HUDEP-2 (cell line): ENCODE data around the gene ACTN3.
"Not testable (repeated sequence)": the region's sequence is repeated elsewhere in the genome, so short reads cannot be mapped to it uniquely, and the experiment has no call there.

Source experiments
- DNase-seq, 76 experiments: peaks; one replicate each; lab custom pipeline; 2025; ENCODE audit not compliant: unreplicated experiment in 76 of 76; lab: John Stamatoyannopoulos, UW

ACTN3 gene

DNA sequence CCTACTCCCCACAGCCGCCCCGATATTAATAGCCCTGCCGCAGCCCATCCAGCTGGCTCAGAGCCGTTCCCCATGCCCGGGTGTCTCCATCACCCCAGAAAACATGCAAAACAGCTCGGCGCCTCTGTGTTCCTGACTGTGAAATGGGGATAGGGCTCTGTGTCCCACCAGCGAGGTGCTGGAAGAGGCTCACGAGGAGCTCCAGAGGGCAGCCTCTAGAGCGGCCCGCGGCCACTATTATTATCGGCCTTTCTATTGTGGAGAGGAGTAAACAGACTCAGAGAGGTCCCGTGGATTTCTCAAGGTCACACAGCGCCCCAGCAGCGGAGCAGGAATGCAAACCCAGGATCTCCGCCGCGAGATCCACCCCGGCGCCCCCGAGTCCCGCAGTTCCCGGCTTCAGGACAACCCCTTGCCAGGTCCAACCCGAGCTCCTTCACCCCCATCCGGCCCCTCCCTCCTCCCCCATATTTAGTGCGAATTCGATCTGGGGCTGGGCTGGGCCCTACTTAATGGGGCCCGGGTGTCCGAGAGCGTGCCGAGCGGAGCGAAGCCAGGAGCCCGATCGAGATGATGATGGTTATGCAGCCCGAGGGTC lies at the start of gene ACTN3:
ACTN3 (plus strand) TSS at position 536 of the 598 bp plus-strand sequence; CDS start at position 571, 35 bp downstream.
- DNase-seq, result peak in 1 of 76 experiments; percentile 77

DNA sequence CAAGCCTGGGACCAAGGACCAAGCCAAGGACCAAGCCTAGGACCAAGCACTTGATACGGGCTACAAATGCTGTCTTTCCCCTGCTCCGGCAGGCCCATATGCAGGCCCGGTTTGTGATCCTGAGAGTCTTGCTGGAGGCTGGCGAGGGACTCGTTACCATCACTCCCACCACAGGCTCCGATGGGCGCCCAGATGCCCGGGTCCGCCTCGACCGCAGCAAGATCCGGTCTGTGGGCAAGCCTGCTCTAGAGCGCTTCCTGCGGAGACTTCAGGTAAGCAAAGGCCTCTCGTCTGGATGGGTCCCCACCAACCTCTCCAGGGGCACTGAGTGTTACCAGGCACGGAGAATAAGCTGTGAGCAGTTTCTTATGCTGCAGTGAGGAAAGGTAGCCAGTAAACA lies 49.5 kb upstream of the ACTN3 start:
- no peak for DNase-seq

DNA sequence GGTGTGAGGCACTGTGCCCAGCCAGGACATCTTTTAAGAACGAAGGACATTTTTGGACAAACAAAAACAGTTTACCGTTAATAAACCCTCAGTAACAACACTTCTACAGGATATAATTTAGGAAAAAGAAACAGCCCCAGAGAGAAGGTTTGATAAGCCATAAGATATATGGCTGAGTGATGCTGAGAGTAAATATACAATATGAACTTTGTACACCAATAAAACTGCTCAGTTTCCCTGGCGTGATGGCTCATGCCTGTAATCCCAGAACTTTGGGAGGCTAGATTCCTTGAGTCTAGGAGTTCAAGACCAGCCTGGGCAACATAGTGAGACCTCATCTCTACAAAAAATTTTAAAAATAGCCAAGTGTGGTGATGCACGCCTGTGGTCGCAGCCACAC lies 48.2 kb upstream of the ACTN3 start:
- no peak for DNase-seq

DNA sequence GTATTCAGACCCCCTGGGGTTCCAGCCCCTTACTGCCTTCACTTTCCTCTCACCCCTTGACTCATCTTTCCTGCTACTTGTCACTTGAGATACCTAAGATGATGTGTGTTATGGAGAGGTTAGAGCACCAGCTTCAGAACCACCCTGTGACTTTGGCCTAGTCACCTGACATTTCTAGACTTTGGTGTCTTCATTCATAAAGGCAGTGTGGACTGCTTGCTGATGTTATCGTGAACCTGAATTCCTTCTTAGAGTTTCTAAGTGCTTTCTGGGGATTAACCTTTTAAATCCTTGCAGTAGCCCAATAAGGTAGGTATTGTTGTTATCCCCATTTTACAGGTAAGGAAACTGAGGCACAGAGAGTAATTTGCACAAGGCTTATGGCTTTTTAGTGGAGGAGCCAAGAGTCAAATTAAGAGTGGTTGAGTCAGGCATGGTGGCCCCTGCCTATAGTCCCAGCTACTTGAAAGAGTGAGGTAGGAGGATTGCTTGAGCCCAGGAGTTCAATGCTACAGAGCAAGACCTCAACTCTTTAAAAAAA lies 41.4 kb upstream of the ACTN3 start:
- no peak for DNase-seq

DNA sequence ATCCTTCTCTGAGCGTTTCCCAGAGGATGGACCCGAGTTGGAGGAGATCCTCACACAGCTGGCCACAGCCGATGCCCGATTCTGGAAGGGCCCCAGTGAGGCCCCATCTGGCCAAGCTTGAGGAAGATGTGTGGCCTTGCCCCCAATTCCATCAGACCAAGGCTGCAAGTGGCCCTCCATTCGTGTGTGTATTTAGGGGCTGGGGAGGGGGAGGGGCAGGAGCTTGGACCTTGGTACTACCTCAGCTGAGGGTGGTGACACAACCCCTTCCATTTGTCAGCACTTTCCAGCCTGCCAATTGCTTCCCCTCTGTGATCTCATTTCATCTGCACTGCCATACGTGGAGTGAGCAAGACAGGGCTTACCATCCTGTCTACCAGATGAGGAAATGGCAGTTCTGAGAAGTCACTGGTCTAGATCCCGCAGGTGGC lies 37.6 kb upstream of the ACTN3 start:
- DNase-seq, result no peak

DNA sequence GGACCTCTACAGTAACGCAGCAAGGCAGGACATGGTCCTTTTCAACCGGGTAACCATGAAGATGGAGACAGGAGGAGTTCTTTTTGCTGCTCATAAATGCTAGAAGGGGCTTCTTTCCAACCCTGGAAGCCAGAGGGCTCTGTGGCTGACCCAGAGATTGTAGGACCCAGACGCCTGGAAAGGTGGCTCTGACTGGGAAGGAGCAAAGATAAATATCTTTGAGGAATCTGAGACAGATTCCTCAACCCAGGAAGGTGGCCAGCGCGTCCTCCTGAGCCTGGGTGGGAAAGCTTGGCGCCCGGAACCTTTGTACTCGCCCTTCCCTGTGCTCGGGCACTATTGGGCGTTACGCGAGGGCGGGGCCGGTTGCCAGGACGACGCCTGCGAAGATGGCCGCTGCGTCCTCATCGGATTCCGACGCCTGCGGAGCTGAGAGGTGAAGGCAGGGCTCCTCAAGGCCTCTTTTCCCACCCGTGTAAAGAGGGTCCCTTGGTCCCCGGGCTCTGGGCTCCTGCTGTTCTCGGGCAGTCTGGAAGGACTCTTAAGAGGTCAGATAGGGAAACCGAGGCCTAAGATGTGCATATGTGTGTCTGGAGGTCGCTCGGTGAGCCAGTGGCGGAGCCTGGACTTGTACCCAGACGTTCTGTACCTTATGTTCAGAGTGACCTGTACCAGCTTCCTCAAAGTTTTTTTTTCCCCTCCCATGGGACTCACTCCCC lies 36.3 kb upstream of the ACTN3 start, which contains the start of gene BBS1:
BBS1 (plus strand) TSS at position 365 of the 719 bp plus-strand sequence; CDS start at position 390, 25 bp downstream.
- peak in 72 of 76 experiments; percentile 5 to 82 (median 61) for DNase-seq

DNA sequence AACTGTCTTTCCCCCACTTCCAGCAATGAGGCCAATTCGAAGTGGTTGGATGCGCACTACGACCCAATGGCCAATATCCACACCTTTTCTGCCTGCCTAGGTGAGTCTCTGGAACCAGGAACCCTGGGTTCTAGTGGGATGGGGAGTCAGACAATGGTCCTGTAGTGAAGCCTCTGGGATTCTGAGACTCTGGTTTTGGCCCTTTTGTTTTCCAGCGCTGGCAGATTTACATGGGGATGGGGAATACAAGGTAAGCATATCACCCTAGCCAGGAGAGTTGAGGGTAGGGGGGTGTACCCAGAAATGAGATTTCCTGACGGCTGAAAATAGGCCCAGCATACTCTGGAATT lies 35.7 kb upstream of the ACTN3 start:
- no peak for DNase-seq

DNA sequence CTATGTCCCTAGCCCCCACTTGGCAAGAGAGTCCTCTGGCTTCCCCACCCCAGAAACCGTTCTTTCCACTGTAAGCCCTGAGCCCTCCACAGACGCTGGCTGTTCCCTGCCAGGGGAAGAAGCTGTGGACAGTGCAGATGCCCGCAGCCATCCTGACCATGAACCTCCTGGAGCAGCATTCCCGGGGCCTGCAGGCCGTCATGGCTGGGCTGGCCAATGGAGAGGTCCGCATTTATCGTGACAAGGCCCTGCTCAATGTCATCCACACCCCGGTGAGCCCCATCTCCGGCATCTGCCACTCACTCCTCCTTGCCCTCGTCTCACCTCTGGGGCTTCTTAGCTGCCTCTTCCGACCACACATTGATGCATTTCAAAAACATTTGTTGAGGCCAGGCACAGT lies 23.1 kb upstream of the ACTN3 start:
- no peak for DNase-seq

DNA sequence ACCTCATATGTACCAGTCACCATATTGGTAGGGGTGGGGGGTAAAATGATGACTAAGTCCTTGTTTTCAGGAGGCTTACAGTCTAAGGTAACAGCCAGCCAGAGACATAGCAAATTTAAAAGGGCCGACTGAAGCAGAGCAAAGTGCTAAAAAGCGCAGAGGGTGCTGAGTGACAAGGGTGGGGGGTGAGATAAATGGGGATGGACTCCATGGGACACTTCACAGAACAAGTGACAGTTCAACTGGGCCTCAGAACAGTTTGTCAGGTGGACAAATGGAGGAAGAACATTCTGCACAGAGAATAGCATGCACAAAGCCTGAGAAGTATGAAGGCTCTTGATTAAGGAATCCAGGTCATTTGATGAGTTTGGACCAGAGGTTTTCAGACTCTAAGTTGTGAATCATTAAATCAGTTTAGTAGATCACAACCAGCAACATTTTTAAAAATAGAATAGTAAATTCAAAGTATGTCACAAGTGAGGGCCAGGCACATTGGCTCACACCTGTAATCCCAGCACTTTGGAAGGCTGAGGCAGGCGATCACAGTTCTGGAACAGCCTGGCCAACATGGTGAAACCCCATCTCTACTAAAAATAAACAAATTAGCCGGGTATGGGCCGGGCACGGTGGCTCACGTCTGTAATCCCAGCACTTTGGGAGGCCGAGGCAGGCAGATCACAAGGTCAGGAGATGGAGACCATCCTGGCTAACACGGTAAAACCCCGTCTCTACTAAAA lies 22.2 kb upstream of the ACTN3 start:
- DNase-seq, result no peak

DNA sequence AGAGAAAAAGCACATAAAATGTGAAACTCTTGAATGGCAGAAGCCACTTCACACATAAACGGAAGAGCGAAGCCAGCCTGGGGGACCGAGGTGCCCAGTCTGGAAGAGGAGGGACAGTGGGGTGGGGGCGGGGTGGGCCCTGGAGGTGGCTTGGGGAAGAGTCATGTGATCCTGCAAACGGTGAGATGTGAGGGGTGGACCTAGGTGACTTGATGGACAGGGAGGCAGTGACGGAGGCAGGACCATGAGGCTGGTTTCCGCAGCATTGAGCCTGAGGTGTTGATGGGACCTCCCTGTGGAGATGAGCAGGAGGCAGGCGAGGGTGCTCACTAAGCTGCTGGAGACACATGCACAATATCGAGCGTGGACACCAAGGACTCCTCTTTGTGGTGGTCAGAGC lies 17.6 kb upstream of the ACTN3 start:
- no peak for DNase-seq

DNA sequence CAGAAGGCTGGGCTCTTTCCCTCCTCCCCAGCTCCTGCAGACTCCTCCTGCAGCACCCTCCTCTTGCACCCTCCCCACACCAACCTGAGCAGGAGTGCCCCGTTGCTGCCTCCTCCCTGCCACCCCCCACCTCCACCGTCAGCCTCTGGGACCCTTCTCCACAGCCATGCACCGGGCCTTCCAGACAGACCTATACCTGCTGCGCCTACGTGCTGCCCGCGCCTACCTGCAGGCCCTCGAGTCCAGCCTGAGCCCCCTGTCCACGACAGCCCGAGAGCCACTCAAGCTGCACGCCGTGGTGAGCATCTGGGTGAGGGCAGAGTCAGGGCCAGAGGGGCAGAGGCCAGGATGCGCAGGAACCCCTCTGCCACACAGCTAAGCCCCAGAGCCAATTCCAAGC lies 17.0 kb upstream of the ACTN3 start:
- no peak for DNase-seq

DNA sequence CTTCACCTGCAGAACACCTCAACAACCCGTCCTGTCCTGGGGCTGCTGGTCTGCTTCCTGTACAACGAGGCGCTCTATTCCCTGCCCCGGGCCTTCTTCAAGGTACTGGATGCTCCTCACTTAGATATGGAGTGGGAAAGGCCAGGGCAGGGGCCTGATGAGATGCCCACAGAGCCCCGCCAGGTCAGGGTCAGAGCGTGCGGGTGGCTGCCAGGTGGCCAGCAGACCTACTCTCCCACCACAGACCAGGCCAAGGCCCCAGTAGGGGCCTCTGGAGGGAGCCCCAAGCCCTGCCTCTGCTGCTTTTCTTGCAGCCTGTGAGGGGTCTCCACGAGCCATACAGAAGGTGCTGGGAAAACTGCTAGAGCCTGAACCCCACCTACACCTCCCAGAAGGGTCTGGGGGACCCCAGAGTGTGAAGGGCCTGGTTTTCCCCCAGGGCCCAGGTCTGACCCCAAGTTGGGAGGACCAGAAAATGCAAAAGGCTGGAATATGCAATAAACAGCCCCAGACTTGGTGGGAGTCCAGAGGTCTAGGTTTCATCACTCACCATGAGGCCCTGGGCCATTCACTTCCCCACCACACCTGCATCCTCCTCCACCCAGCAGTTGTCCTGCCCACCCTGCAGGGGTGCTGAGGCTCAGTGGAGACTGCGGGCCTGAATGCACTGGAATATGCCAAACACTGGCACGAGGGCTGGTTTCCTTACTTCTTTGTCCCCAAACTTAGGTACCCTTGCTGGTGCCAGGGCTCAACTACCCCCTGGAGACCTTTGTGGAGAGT lies 15.6 kb upstream of the ACTN3 start:
- no peak for DNase-seq

DNA sequence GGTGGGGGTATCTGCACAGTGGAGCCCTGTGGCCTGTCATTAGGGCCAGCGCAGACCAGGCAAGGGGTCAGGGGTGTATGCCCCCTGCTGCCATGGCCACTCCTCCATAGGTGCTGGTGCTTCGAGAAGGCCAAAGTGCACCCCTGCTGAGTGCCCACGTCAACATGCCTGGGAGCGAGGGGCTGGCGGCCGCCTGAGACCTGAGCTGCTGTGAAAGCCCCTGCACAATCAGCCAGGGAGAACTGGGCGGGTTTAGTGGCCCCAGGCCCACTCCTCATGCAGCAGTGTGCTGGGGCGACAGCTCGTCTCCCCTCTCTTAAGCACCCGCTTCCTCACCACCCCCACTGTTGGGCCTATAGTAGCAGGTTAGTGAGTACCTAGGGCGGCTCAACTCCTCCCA lies 14.9 kb upstream of the ACTN3 start:
- no peak for DNase-seq

DNA sequence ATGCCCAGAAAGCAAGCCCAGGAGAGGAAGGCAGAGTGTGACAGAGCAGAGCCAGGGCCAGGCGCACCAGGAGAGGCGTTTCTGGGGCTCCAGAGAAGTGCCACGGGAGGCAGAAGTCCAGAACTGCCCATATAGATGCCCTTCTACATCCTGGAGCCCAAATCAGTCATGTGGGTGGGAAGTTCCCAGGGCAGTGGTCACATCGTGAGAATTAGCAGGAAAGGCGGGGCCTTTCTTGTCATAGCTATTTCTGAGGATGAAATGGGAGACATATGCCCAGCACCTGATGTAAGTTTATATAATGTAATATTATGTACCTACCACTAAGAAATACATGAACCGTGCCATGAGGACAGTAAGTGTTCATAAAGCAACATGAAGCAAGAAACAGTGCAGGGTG lies 13.9 kb upstream of the ACTN3 start:
- no peak for DNase-seq

DNA sequence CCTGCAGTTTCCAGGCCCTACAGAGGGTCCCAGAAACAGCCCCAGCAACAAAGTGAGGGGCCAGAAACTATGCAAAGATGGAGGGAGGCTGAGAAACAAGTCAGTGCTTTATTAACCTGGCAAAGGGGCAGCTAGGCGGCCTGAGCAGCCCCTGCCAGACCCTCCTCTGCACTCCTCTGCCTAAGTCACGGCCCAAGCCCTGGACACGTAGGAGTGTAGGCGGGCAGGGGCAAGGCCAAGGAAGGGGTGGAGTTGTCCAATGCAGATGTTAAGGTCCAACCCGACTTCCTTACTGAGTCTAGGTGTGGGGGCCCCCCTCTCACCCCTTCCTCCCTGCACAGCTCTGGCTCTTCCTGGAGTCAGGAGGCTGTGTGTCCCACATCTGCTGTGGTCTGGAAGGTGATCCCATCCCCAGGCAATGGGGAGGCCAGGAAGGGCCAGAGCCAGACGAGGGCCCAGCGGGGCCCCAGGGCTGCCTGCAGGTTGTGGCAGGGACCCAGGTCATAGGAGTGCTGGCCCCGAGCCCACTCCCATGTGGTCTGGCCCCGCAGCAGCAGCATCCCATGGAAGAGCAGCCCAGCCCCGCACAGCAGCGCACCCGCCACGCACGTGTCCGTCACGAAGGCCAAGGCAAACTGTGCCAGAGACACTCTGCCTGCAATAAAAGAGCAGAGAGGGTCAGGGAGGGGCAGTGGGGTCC lies 7.4 kb upstream of the ACTN3 start:
- DNase-seq, result no peak

DNA sequence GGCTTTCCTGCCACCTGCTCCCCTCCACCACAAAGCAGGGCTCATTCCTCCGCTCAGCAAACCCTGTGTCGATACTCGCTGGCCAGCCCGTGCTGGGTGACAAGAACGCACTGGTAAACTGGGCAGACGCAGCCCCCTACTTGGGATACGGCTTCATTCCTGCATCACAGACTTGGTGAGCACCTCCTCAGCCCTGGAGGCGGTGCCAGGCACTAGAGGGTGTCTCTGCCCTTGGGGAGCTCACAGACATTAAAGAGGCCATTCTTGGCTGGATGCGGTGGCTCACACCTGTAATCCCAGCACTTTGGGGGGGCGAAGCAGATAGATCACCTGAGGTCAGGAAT lies 6.9 kb upstream of the ACTN3 start:
- DNase-seq, result no peak

DNA sequence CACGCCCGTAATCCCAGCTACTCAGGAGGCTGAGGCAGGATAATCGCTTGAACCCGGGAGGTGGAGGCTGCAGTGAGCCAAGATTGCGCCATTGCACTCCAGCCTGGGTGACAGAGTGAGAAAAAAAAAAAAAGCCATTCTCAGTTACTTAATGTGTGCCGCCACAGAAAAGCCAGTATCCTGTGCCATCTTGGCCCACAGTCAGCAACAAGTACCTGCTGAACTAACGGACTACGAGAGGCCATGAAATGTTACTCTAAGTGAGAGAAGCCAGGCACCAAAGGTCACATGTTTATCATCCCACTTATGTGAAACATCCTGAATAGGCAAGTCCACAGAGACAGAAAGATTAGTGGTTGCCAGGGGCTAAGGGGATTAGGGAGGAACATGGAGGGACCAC lies 6.1 kb upstream of the ACTN3 start:
- not testable (repeated sequence) for DNase-seq

DNA sequence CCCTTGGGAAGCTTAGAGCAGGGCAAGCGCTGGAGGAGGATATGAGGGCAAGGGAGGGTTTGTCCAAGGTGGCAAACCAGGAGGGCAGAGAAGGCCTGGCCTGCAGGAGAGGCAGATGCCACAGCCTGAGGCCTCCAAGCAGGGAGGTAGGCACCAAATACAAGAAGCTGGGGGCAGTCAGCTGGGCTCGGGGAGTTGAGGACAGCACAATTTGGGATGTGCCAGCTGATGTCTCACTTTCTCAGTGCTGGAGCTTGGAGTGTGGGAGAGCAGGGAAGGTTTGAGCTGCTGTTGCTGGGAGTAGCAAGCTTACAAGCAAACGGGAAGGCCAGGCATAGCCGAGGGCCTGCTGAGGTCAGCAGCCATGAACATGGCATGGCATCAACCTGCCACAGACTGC lies 4.8 kb upstream of the ACTN3 start:
- no peak for DNase-seq

DNA sequence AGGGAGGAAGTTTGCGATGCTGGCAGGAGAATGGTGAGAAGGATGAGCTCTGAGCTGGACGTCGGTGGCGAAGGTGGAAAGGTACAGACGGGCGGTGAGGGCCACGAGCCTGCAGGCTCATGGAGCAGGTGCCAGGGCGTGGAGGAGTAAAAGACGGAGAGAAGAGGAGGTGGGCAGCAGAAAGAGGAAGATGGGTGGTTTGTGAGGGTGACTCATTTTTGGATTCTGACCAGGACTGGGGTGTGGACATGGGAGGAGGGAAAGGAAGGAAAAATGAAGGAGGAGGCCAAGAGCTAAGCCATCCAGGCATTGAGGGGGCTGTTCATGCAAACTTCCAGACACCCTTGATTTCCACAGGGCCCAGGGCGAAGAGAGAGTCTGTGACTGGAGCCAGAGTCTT lies 4.3 kb upstream of the ACTN3 start:
- no peak for DNase-seq
